GM06990 (cell line): ENCODE data around the gene KCNG2.

Experiments used
- DNase-seq: peaks from one replicate; pipeline ENCODE4 v3.0.0-alpha.2; 2011; ENCODE audit not compliant: insufficient read length; ENCODE audit errors: extremely low read depth
- H3K27me3 ChIP-seq: replicated peaks from 2 replicates; pipeline ENCODE4 v1.6.0; 2011; ENCODE audit warnings: low read length; ENCODE audit not compliant: control insufficient read depth, insufficient read depth
- H3K36me3 ChIP-seq: 2 replicates; pipeline ENCODE4 v1.5.1; 2011; ENCODE audit warnings: low read length; ENCODE audit not compliant: control insufficient read depth, insufficient read depth
- H3K4me3 ChIP-seq: replicated peaks from 2 replicates; pipeline ENCODE4 v1.5.1; 2011; ENCODE audit warnings: low read depth, mild to moderate bottlenecking, control low read depth, low read length
- CTCF ChIP-seq: IDR thresholded peaks from 2 replicates; pipeline ENCODE4 v1.5.1; 2011; ENCODE audit warnings: low read length, control low read depth, mild to moderate bottlenecking, inconsistent platforms; ENCODE audit not compliant: insufficient read depth, poor library complexity, severe bottlenecking

KCNG2 gene

GRCh38 chr18:79900610-79901570 lies 103.2 kb downstream of the KCNG2 start:
- H3K4me3 ChIP-seq = no peak overlapping the region
- no peak for DNase-seq
- no peaks in the 10 kb centered on the region for H3K27me3 ChIP-seq
- peaks cover 5% of the 10 kb centered on the region for H3K36me3 ChIP-seq
- no peak for TF ChIP-seq CTCF

- TF ChIP-seq CTCF = no peak
- Histone ChIP-seq H3K36me3 (peaks cover 5% of the 10 kb centered on the region), H3K27me3 (no peaks in the 10 kb centered on the region), H3K4me3 (no peak overlapping the region)
- DNase-seq = no peak
Observed at GRCh38 chr18:79901665-79902064, 103.9 kb downstream of the KCNG2 start.

GRCh38 chr18:79902075-79902474 lies 104.3 kb downstream of the KCNG2 start:
- no peak overlapping the region for H3K4me3 ChIP-seq
- H3K36me3 ChIP-seq = peaks cover 5% of the 10 kb centered on the region
- H3K27me3 ChIP-seq = no peaks in the 10 kb centered on the region
- no peak for TF ChIP-seq CTCF
- no peak for DNase-seq

GRCh38 chr18:79902640-79903039 lies 104.9 kb downstream of the KCNG2 start:
- no peaks in the 10 kb centered on the region for H3K27me3 ChIP-seq
- DNase-seq = no peak
- no peak for TF ChIP-seq CTCF
- peaks cover 5% of the 10 kb centered on the region for H3K36me3 ChIP-seq
- no peak overlapping the region for H3K4me3 ChIP-seq

GRCh38 chr18:79903071-79903635 lies 105.4 kb downstream of the KCNG2 start:
- peaks cover 5% of the 10 kb centered on the region for H3K36me3 ChIP-seq
- DNase-seq = no peak
- no peaks in the 10 kb centered on the region for H3K27me3 ChIP-seq
- H3K4me3 ChIP-seq = no peak overlapping the region
- TF ChIP-seq CTCF = no peak
